ENCODE results near the gene DYDC2. TPM values are rescaled to one million over a fixed set of nuclear protein-coding genes. Genes with fewer than 3 reads are reported as not detected.

The DYDC2 gene
- total RNA-seq, 1 experiment from 2014 or later, result 2.8 TPM

GRCh38 chr10:80390740-80391139 lies 34.2 kb downstream of the DYDC2 start:
- no peak overlapping the region for H2BK120ac ChIP-seq (ENCODE audit: low read depth, low read length, poor library complexity, severe bottlenecking)
- H3K23me2 ChIP-seq (ENCODE audit: insufficient read length, low read depth, low read length, poor library complexity, severe bottlenecking), result no peaks in the 10 kb centered on the region
- no peaks in the 10 kb centered on the region for H3K27me3 ChIP-seq (ENCODE audit: insufficient read depth, low read length)
- no CpG with 5 or more reads among the region's 9 CpGs for WGBS (ENCODE audit: extremely low coverage, insufficient read length, low lambda C conversion rate)
- H3K9ac ChIP-seq (ENCODE audit: extremely low read depth, insufficient read length, low read length), result no peak overlapping the region
- Mint-ChIP-seq H3K36me3 (ENCODE audit: insufficient read depth in 1 of 3, low read depth in 3 of 3) (no peaks in the 10 kb centered on the region), H3K4me1 (no peaks in the 10 kb centered on the region), H3K27me3 (ENCODE audit: low read depth) (peaks cover 3% of the 10 kb centered on the region), H3K27ac (no peak overlapping the region), H3K9me3 (0 out of 5 replicates have a peak, but pooled peaks cover 0 to 4% of the 10 kb centered on the region in 2 experiments), H3K4me3 (no peak overlapping the region)
- H2BK15ac ChIP-seq (ENCODE audit: low read depth, low read length), result no peak overlapping the region
- no peaks in the 10 kb centered on the region for H3K79me2 ChIP-seq (ENCODE audit: insufficient read depth, low read length)
- no peak for DNase-seq
- no peak overlapping the region for H2BK5ac ChIP-seq (ENCODE audit: insufficient read length, low read length)
- H2AFZ ChIP-seq (ENCODE audit: low read length), result no peak overlapping the region
- H3K18ac ChIP-seq (ENCODE audit: insufficient read length, low read depth, low read length), result no peak overlapping the region
- H3K56ac ChIP-seq (ENCODE audit: insufficient read length, low read depth, low read length), result no peak overlapping the region
- H2BK12ac ChIP-seq (ENCODE audit: insufficient read length, low read depth, low read length), result no peak overlapping the region
- H3K4me1 ChIP-seq (ENCODE audit: insufficient read depth, low read length), result no peaks in the 10 kb centered on the region
- H3K4ac ChIP-seq (ENCODE audit: low read depth, low read length), result no peak overlapping the region
- H3K14ac ChIP-seq (ENCODE audit: insufficient read depth, low read length), result no peak overlapping the region
- no peak overlapping the region for H3K23ac ChIP-seq (ENCODE audit: insufficient read length, low read depth, low read length)
- H3K9me3 ChIP-seq (ENCODE audit: control insufficient read depth, low read depth, low read length), result no peaks in the 10 kb centered on the region
- no peak overlapping the region for H4K8ac ChIP-seq (replicated peaks; ENCODE audit: insufficient read length, low read depth, low read length)
- no peak overlapping the region for H2AK5ac ChIP-seq (ENCODE audit: insufficient read length, low read length)
- H3K79me1 ChIP-seq (ENCODE audit: insufficient read depth, low read depth, low read length, poor library complexity, severe bottlenecking), result no peaks in the 10 kb centered on the region
- no peak for TF ChIP-seq CTCF (conservative IDR thresholded peaks at IDR 0.05)
- no peak overlapping the region for H2BK20ac ChIP-seq (ENCODE audit: low read depth, low read length, poor library complexity, severe bottlenecking)
- H4K5ac ChIP-seq (ENCODE audit: insufficient read length, low read depth, low read length), result no peak overlapping the region
- H3K4me2 ChIP-seq (ENCODE audit: insufficient read depth, insufficient read length, low read length), result no peak overlapping the region
- no peak overlapping the region for H3K27ac ChIP-seq (ENCODE audit: insufficient read length, low read depth, low read length)
- H4K20me1 ChIP-seq (ENCODE audit: control insufficient read depth, insufficient read depth, insufficient read length), result no peaks in the 10 kb centered on the region
- H4K91ac ChIP-seq (ENCODE audit: insufficient read length, low read depth, low read length), result no peak overlapping the region
- no peak overlapping the region for H3T11ph ChIP-seq (ENCODE audit: low read length)
